IPS DF 4.7 (cell line): ENCODE results near the gene DDI2.

ENCODE experiments used
- DNase-seq: peaks from one replicate; pipeline ENCODE4 v3.0.0-alpha.2; 2013; ENCODE audit warnings: low spot score; ENCODE audit errors: extremely low read depth

Gene DDI2

DNA sequence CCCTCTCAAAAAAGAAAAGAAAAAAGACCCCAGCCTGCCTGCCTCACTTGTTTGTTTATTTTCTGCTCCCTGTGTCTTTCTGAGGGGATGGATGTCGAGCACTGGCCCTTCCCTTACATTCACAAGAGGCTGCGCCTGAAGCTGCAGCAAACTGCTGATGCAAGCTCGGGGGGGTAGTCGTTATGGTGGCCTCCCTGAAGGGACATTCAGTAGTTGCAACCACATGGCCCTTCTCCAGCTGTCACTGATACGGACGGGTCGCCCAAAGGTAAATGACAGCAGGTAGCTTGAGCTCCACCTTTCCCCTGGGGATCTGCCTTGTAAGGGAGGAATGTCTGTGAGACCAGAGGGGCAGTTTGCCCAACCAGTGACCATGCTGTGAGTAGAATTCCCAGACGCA, 84.5 kb downstream of the DDI2 start:
- DNase-seq = no peak

DNA sequence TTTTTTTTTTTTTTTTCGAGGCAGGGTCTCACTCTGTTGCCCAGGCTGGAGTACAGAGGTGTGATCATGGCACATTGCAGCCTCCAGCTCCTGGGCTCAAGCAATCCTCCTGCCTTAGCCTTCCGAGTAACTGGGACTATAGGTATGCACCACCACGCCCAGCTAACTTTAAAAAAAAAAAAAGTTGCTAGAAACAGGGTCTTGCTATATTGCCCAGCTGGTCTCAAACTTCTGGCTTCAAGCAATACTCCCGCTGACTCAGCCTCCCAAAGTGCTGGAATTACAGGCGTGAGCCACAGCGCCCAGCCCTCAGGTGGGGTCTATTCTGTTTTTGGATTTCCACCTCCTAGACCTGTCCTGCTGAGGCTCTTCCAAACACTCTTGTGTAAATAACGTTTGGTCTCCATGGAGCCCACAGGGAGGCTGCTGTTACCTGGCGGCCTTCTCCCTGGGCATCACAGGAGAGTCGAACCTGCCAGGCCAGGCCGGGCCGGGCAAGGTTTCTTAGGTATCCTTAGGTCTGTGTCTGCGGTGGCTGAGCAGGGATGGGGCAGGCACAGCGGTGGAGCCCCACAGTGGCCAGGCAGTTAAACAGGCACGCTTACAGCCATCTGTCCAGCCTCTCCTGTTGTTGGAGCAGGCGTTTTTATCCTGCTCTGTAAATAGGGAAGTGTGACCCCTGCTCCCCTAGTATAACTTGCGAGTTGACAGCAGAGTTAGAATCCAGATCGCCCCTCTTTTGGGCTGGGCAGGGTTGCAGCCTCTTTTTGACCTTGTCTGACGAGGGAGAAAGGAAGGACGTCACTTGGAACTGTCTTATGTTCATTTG, 85.7 kb downstream of the DDI2 start:
- no peak for DNase-seq

- DNase-seq = no peak
These were observed 86.3 kb downstream of the DDI2 start for GRCh38 chr1:15703562-15703961.

- DNase-seq = no peak
These were observed 87.4 kb downstream of the DDI2 start for GRCh38 chr1:15704526-15705183.

DNA sequence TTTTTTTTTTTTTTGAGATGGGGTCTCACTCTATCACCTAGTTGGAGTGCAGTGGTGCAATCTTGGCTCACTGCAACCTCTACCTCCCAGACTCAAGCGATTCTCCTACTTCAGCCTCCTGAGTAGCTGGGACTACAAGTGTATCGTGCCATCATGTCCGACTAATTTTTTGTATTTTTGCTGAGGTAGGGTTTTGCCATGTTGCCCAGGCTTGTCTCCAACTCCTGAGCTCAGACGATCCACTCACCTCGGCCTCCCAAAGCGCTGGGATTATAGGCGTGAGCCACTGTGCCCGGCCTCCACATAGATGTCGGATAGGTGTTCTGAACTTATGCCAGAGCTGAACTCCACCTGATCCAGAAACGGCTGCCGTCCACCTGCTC, 87.9 kb downstream of the DDI2 start:
- no peak for DNase-seq

DNA sequence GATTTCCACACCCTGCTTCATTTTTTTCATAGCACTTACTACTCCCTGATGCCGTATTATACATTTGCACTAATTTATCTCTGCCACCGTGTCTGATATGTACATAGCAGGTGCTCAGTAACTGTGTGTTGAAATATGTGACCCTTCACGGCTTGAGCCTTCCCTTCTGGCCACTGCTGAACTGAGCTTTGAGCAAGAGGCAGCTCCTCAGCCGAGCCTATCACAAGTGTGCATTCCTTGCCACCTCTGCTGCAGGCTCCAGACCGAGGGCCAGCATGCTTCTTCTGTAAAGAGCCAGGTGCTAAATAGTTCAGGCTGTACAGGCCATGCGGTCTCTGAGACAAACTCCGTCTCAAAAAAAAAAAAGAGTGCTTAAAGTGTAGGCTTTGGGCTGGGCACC, 89.5 kb downstream of the DDI2 start:
- no peak for DNase-seq

DNA sequence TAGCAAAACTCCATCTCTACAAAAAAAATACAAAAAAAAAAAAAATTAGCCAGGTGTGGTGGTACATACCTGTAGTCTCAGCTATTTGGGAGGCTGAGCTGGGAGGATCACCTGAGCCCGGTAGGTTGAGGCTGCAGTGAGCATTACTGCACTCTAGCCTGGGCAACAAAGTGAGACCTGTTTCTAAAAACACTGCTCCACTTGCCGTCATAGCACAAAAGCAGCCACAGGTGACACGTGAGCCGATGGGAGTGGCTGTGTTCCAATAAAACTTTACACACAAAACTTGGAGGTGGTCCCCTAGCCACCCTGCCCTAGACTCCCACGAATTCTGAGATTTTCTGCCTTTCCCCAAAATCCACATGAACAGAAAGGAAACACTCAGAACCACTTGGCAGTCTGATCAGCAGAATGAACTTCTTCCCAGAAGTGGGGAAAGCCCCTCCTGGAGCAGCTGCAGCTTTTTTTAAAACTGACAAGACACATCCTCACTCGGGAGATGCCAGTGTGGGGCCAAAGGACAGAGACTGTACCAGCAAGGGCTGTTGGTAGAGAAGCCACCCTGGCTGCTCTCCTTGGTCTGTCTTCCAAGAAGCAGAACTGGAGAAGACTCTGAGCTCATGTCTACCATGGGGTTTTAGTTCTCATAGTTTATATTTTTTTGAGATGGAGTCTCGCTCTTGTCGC, 90.1 kb downstream of the DDI2 start:
- DNase-seq = no peak

- DNase-seq = no peak
These were observed 91.4 kb downstream of the DDI2 start for GRCh38 chr1:15708486-15709137.

GRCh38 chr1:15709226-15709625, 92.0 kb downstream of the DDI2 start:
- no peak for DNase-seq

- DNase-seq = no peak
These were observed 94.9 kb downstream of the DDI2 start for GRCh38 chr1:15712168-15712567.

- no peak for DNase-seq
These were observed 97.3 kb downstream of the DDI2 start for GRCh38 chr1:15714406-15715136.

DNA sequence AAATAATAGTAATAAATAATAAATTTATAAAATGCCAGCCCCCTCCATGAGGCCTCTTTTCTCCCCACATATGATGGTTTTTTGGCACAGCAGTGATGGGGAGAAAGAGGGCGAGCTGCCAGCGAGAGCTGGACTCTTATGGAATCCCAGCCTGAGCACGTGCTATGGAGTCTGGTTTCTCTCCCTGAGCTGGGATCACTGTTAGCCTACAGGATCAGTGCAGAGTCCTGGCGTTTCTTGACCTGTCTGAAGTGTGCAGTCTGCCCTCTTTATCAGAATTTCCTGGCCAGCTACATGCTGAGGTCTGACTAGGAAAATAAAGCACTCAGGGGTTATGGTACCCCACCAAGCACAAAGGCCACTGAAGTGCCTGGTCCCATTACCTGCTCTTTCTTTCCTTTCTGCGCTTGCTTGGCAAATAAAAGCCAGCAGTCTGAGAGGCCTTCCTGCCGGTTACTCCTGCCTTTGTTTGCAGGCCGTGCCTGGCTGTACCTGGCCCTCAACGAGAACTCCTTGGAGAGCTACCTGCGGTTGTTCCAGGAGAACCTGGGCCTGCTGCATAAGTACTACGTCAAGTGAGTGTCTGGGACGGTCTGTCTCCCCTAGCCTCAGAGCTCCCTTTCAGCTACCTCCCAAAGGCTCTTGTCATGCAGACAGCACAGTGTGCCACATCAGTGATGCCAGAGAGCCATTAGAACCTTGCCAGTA, 100.3 kb downstream of the DDI2 start:
- DNase-seq = no peak

DNA sequence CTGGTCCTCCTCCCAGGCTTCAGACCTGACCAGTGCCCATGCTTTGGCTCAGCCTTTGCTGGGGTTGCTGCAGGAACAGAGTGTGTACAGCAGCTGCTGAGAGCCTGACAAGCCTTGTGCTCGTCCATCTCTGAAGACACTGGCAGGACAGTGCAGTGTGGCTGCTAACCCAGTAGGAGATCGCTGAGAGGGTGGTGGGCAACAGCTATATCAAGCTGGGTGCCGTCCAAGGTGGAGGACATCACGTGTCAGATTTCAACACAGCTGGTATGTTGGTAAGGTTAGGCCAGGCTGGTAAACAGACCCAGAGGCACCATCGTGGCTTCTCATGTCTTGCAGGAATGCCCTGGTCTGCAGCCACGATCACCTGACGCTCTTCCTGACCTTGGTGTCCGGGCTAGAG, 100.9 kb downstream of the DDI2 start:
- DNase-seq = no peak
